Measurements from ENCODE around the gene STAT3.
"Not testable (repeated sequence)": the region's sequence is repeated elsewhere in the genome, so short reads cannot be mapped to it uniquely, and the experiment has no call there.

The STAT3 gene

DNA sequence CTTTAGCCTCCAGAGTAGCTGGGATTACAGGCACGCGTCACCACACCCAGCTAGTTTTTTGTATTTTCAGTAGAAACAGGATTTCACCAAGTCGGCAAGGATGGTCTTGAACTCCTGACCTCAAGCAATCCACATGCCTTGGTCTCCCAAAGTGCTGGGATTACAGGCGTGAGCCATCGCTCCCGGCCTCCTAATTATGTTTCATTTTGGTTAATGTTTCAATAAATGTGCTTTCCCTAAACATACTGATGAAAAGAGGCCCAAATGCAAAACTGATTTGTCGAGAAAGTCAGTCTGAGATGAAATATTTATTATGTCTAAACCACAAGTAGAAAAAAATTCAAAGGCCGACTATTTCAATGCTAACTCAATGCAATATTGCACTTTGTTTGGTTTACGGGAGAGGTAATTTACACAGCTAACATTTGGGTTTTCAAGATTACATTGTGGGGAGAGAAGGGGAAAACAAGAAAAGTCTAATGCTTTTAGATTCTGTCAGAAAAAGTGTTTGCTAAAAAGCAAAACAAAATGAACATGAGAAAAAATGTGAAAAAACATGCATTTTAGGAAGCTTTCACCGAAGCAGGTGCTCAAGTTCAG lies 9.8 kb downstream of the STAT3 start:
- Histone ChIP-seq H3K9me3 (ENCODE audit: control insufficient read depth in 1 of 2, low read length in 2 of 2) (no peaks in the 10 kb centered on the region), H3K36me3 (ENCODE audit: control insufficient read depth in 1 of 2, insufficient read depth in 2 of 2, low read length in 2 of 2) (no peaks in the 10 kb centered on the region), H3K4me3 (ENCODE audit: low read depth in 1 of 2, low read length in 2 of 2) (peak overlapping the region; percentile 43 to 46), H3K27me3 (ENCODE audit: low read depth, low read length) (no peaks in the 10 kb centered on the region), H3K27ac (ENCODE audit: low read length) (peak overlapping the region; percentile 78), H3K4me1 (ENCODE audit: control insufficient read depth in 1 of 2, insufficient read depth in 2 of 2, low read length in 2 of 2) (peaks cover 13 to 47% of the 10 kb centered on the region in 2 donors)

DNA sequence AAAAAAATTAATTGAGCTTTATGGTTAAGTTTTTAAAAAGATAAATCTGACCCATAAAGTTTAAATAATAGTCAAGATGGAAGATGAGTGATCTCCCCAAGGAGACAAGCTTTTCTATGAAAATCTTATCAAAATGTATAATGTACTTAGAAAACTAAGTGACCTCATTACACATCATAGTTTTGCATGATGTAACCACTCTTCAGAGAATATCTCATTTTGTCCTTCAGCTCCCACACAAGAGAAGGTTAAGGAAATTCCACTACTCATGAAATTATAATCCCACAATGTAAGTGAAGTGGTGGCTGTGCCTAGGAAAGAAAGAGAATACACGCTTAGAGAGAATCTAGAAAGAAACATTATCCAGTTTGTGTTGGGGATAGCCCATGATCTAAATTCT lies 14.3 kb downstream of the STAT3 start:
- Histone ChIP-seq H3K27me3 (ENCODE audit: low read depth, low read length) (no peaks in the 10 kb centered on the region), H3K9me3 (ENCODE audit: control insufficient read depth in 1 of 2, low read length in 2 of 2) (no peaks in the 10 kb centered on the region), H3K4me1 (ENCODE audit: control insufficient read depth in 1 of 2, insufficient read depth in 2 of 2, low read length in 2 of 2) (peaks cover 4 to 21% of the 10 kb centered on the region in 2 donors), H3K4me3 (ENCODE audit: low read depth in 1 of 2, low read length in 2 of 2) (no peak overlapping the region), H3K36me3 (ENCODE audit: control insufficient read depth in 1 of 2, insufficient read depth in 2 of 2, low read length in 2 of 2) (peaks cover 0 to 5% of the 10 kb centered on the region in 2 donors), H3K27ac (ENCODE audit: low read length) (no peak overlapping the region)

DNA sequence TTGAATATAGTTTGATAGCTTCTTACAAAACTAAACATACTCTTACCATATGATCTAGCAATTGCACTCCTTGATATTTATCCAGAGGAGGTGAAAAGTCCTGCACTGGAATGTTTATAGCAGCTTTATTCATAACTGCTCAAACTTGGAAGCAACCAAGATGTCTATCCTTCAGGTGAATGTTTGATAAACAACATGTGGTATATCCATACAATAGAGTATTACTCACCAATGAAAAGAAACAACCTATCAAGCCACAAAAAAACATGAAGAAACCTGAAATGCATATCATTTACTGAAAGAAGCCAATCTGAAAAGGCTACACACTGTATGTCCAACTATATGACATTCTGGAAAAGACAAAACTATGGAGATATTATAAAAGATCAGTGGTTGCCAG lies 16.1 kb downstream of the STAT3 start:
- H3K4me3 ChIP-seq (ENCODE audit: low read depth in 1 of 2, low read length in 2 of 2), result no peak overlapping the region
- no peak overlapping the region for H3K27ac ChIP-seq (ENCODE audit: low read length)
- no peaks in the 10 kb centered on the region for H3K9me3 ChIP-seq (ENCODE audit: control insufficient read depth in 1 of 2, low read length in 2 of 2)
- H3K4me1 ChIP-seq (ENCODE audit: control insufficient read depth in 1 of 2, insufficient read depth in 2 of 2, low read length in 2 of 2), result peaks cover 7 to 20% of the 10 kb centered on the region in 2 donors
- H3K27me3 ChIP-seq (ENCODE audit: low read depth, low read length), result no peaks in the 10 kb centered on the region
- H3K36me3 ChIP-seq (ENCODE audit: control insufficient read depth in 1 of 2, insufficient read depth in 2 of 2, low read length in 2 of 2), result peaks cover 0 to 5% of the 10 kb centered on the region in 2 donors

DNA sequence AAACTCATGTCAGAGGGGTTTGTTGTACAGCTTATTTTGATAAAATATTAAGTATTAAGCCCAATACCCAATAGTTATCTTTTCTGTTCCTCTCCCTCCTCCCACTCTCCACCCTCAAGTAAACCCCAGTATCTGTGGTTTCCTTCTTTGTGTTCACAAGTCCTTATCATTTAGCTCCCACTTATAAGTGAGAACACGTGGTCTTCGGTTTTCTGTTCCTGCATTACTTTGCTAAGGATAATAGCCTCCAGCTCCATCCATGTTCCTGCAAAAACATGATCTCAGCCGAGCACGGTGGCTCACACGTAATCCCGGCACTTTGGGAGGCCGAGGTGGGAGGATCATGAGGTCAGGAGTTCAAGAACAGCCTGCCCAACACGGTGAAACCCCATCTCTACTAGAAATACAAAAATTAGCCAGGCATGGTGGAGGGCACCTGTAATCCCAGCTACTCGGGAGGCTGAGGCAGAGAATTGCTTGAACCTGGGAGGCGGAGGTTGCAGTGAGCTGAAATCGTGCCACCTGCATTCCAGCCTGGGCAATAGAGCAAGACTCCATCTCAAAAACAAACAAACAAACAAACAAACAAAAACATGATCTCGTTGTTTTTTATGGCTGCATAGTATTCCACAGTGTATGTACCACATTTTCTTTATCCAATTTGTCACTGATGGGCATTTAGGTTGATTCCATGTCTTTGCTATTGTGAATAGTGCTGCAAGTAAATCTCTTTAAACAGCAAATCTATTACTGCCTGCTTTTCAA lies 19.3 kb downstream of the STAT3 start:
- not testable (repeated sequence) for H3K4me3 ChIP-seq (ENCODE audit: low read depth in 1 of 2, low read length in 2 of 2); H3K9me3 ChIP-seq (ENCODE audit: control insufficient read depth in 1 of 2, low read length in 2 of 2); H3K27me3 ChIP-seq (ENCODE audit: low read depth, low read length); H3K27ac ChIP-seq (ENCODE audit: low read length); H3K36me3 ChIP-seq (ENCODE audit: control insufficient read depth in 1 of 2, insufficient read depth in 2 of 2, low read length in 2 of 2)
- peaks cover 11 to 33% of the 10 kb centered on the region in 2 donors for H3K4me1 ChIP-seq (ENCODE audit: control insufficient read depth in 1 of 2, insufficient read depth in 2 of 2, low read length in 2 of 2)

DNA sequence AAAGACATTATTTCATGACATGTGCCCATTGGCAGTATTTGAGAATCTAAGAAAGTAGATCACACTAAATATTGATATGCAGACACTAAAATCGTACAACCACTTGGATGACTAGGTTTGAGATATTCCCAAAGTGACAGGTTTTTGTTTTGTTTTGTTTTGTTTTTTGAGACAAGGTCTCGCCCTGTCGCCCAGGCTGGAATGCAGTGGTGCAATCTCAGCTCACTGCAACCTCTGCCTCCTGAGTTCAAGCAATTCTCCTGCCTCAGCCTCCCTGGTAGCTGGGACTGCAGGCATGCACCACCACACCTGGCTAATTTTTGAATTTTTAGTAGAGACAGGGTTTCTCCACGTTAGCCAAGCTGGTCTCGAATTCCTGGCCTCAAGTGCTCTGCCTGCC lies 19.9 kb downstream of the STAT3 start:
- H3K4me3 ChIP-seq (ENCODE audit: low read depth in 1 of 2, low read length in 2 of 2); H3K27ac ChIP-seq (ENCODE audit: low read length); H3K27me3 ChIP-seq (ENCODE audit: low read depth, low read length); H3K36me3 ChIP-seq (ENCODE audit: control insufficient read depth in 1 of 2, insufficient read depth in 2 of 2, low read length in 2 of 2); H3K9me3 ChIP-seq (ENCODE audit: control insufficient read depth in 1 of 2, low read length in 2 of 2): not testable (repeated sequence)
- H3K4me1 ChIP-seq (ENCODE audit: control insufficient read depth in 1 of 2, insufficient read depth in 2 of 2, low read length in 2 of 2), result peaks cover 15 to 40% of the 10 kb centered on the region in 2 donors

DNA sequence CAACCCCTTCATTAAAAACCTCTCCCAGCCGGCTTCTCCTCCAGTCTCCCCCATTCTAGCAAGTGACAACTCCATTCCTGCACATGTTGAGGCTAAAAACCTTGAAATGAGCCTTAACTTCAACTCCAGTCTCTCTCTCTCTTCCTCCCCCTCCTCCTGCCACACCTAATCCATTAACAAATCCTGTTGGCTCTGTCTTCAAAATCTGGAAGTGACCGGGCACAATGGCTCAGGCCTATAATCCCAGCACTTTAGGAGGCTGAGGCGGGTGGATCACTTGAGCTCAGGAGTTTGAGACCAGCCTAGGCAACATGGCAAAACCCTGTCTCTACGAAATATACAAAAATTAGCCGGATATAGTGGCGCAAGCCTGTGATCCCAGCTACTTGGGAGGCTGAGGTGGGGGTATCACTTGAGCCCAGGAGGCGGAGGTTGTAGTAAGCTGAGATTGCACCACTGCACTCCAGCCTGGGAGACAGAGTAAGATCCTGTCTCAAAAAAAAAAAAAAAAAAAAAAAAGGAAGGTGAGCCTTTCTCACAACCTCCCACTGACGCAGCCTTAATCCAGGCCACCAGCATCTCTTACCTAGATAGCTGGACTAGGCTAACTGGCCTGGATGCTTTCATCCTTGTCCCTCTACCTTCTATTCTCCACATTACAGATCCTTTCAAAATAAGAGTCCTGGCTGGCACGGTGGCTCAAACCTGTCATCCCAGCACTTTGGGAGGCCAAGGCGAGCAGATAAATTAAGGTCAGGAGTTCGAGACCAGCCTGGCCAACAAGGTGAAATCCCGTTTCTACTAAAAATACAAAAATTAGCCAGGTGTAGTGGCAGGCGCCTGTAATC lies 21.8 kb downstream of the STAT3 start:
- H3K27me3 ChIP-seq (ENCODE audit: low read depth, low read length); H3K9me3 ChIP-seq (ENCODE audit: control insufficient read depth in 1 of 2, low read length in 2 of 2); H3K4me3 ChIP-seq (ENCODE audit: low read depth in 1 of 2, low read length in 2 of 2); H3K36me3 ChIP-seq (ENCODE audit: control insufficient read depth in 1 of 2, insufficient read depth in 2 of 2, low read length in 2 of 2); H3K27ac ChIP-seq (ENCODE audit: low read length): not testable (repeated sequence)
- H3K4me1 ChIP-seq (ENCODE audit: control insufficient read depth in 1 of 2, insufficient read depth in 2 of 2, low read length in 2 of 2), result peaks cover 15 to 53% of the 10 kb centered on the region in 2 donors

DNA sequence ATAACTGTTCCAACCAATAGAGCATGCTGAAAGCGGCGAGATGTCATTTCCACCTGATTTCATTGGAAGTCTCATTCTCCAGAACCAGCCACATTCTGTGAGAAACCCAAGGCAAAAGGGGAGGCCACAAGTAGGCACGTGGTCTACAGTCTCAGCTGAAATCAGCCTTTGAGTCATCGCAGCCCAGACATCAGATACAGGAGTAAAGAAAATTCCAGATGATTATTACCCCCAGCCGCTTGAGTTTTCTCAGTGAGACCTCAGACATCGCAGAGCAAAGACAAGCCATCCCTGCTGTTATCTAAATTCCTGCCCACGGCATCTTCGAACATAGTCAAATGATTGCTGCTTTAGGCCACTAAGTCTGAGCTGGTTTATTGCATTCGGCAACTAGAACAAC lies 23.1 kb downstream of the STAT3 start:
- no peaks in the 10 kb centered on the region for H3K27me3 ChIP-seq (ENCODE audit: low read depth, low read length)
- no peaks in the 10 kb centered on the region for H3K9me3 ChIP-seq (ENCODE audit: control insufficient read depth in 1 of 2, low read length in 2 of 2)
- peaks cover 4% of the 10 kb centered on the region in 2 donors for H3K36me3 ChIP-seq (ENCODE audit: control insufficient read depth in 1 of 2, insufficient read depth in 2 of 2, low read length in 2 of 2)
- H3K27ac ChIP-seq (ENCODE audit: low read length), result no peak overlapping the region
- peaks cover 15 to 54% of the 10 kb centered on the region in 2 donors for H3K4me1 ChIP-seq (ENCODE audit: control insufficient read depth in 1 of 2, insufficient read depth in 2 of 2, low read length in 2 of 2)
- no peak overlapping the region for H3K4me3 ChIP-seq (ENCODE audit: low read depth in 1 of 2, low read length in 2 of 2)

DNA sequence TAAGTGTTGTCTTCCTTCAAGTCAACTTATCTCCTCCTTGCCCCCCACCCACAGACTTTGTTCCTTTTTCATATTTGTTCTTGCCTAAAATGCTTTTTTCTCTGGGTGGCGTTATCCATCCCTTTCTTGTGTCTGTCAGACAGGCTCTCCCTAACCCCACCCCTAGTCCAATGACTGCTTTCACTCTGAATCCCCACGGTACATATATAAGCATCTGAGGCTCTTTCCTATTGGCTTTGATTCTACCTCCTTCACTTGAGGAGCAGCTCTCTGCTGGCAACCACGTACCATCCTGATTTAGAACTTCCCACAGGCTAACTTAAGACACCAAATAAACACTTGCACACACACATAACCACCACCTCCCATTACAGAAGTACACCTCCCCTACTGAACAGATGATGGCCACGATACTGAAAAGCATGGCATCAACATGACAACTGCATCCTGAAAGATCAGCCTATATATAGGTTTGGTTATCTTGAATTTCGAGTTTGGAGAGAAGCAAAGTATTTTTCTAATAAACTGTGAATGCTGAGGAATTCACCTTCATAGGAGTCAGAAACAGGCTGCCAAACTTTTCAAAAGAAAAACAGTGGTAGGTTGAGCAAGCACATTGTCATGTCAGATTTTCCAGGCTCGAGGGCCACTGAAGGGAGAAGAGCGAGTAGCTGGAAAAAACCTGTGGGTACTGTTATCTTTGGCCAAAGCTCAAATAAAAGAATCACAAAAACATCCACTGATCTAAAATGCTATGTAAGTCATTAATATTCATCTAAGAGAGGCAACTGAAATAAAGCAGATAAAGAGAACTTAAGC lies 24.3 kb downstream of the STAT3 start:
- Histone ChIP-seq H3K4me1 (ENCODE audit: control insufficient read depth in 1 of 2, insufficient read depth in 2 of 2, low read length in 2 of 2) (peaks cover 15 to 54% of the 10 kb centered on the region in 2 donors), H3K27me3 (ENCODE audit: low read depth, low read length) (no peaks in the 10 kb centered on the region), H3K4me3 (ENCODE audit: low read depth in 1 of 2, low read length in 2 of 2) (peak overlapping the region in 1 of 2 donors; percentile 15), H3K9me3 (ENCODE audit: control insufficient read depth in 1 of 2, low read length in 2 of 2) (no peaks in the 10 kb centered on the region), H3K27ac (ENCODE audit: low read length) (no peak overlapping the region), H3K36me3 (ENCODE audit: control insufficient read depth in 1 of 2, insufficient read depth in 2 of 2, low read length in 2 of 2) (peaks cover 4% of the 10 kb centered on the region in 2 donors)

DNA sequence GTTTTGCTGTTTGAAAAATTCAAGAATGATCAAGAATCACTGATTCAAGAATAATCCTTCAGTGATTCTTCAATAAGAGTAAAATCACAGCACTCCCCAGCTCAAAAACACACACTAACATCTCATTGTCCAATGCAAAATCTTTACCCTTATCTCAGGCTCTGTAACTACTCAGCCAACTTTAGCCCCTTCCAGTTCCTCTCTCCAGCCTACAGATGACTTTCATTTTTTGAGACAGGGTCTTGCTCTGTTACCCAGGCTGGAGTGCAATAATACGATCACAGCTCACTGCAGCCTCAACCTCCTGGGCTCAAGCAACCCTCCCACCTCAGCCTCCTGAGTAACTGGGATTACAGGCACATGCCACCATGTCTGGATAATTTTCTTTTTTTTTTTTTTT lies 25.0 kb downstream of the STAT3 start:
- Histone ChIP-seq H3K27me3 (ENCODE audit: low read depth, low read length) (no peaks in the 10 kb centered on the region), H3K4me3 (ENCODE audit: low read depth in 1 of 2, low read length in 2 of 2) (no peak overlapping the region), H3K27ac (ENCODE audit: low read length) (no peak overlapping the region), H3K9me3 (ENCODE audit: control insufficient read depth in 1 of 2, low read length in 2 of 2) (no peaks in the 10 kb centered on the region), H3K36me3 (ENCODE audit: control insufficient read depth in 1 of 2, insufficient read depth in 2 of 2, low read length in 2 of 2) (peaks cover 4% of the 10 kb centered on the region in 2 donors), H3K4me1 (ENCODE audit: control insufficient read depth in 1 of 2, insufficient read depth in 2 of 2, low read length in 2 of 2) (peaks cover 15 to 55% of the 10 kb centered on the region in 2 donors)

DNA sequence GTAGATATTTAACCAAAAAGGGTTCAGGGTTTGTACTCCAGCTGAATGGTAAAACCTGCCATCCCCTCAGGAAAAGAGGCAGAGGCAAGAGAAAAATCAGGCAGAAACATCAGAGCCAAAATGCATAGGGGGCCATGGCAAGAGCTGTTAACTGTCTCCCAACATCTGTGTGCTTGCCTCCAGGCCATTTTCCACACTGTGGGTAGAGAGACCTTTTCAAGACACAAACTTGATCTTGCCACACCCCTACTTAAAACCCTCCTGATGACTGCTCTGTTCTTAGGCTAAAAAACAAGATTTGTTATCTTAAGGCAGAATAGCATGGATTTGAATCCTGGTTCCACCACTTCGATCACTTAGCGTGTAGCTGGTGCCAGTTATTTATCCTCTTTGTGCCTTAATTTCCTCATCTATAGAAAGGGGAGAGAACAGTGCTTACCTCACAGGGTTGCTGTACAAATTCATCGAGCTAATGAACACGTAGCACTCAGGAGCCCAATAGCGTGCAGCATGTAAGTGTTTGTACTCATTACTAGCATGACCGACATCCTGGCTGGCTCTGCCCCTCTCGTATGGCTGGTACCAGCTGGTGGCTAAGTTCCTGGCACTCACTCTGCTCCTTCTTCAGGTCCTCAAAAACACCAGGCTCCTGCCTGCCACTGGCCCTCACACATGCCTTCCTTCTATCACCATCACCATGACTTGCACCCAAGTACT lies 25.8 kb downstream of the STAT3 start:
- no peaks in the 10 kb centered on the region for H3K27me3 ChIP-seq (ENCODE audit: low read depth, low read length)
- H3K27ac ChIP-seq (ENCODE audit: low read length), result no peak overlapping the region
- peaks cover 9 to 51% of the 10 kb centered on the region in 2 donors for H3K4me1 ChIP-seq (ENCODE audit: control insufficient read depth in 1 of 2, insufficient read depth in 2 of 2, low read length in 2 of 2)
- no peaks in the 10 kb centered on the region for H3K9me3 ChIP-seq (ENCODE audit: control insufficient read depth in 1 of 2, low read length in 2 of 2)
- no peak overlapping the region for H3K4me3 ChIP-seq (ENCODE audit: low read depth in 1 of 2, low read length in 2 of 2)
- H3K36me3 ChIP-seq (ENCODE audit: control insufficient read depth in 1 of 2, insufficient read depth in 2 of 2, low read length in 2 of 2), result peaks cover 4% of the 10 kb centered on the region in 2 donors
